CD4-positive, alpha-beta T cell treated with Interleukin-17A for 4 hours (primary cell): Measurements from ENCODE around the gene CASP8.

Source experiments
- DNase-seq: peaks from one replicate; pipeline ENCODE4 v3.0.0-alpha.2; 2020; ENCODE audit warnings: mixed read lengths

Gene CASP8

GRCh38 chr2:201244829-201245228 lies 15.5 kb upstream of the CASP8 start:
- no peak for DNase-seq

- no peak for DNase-seq
These were observed 14.1 kb upstream of the CASP8 start for GRCh38 chr2:201246280-201246679.

GRCh38 chr2:201248288-201248844 lies 12.0 kb upstream of the CASP8 start:
- DNase-seq: no peak

GRCh38 chr2:201249889-201250288 lies 10.4 kb upstream of the CASP8 start:
- no peak for DNase-seq

GRCh38 chr2:201250741-201251140 lies 9.6 kb upstream of the CASP8 start:
- no peak for DNase-seq

GRCh38 chr2:201254081-201254730 lies 6.1 kb upstream of the CASP8 start:
- DNase-seq: peak; percentile 30

GRCh38 chr2:201255408-201256033 lies 4.8 kb upstream of the CASP8 start:
- no peak for DNase-seq

GRCh38 chr2:201256082-201256481 lies 4.3 kb upstream of the CASP8 start:
- DNase-seq: no peak

GRCh38 chr2:201257381-201257955 lies 2.9 kb upstream of the CASP8 start:
- DNase-seq: peak; percentile 64

GRCh38 chr2:201257956-201258665 lies 2.2 kb upstream of the CASP8 start:
- DNase-seq: peak; percentile 96

GRCh38 chr2:201258666-201259615 lies 1.4 kb upstream of the CASP8 start:
- no peak for DNase-seq

- DNase-seq: peak; percentile 77
These were observed 1.1 kb downstream of the CASP8 start for GRCh38 chr2:201261471-201261870.

- DNase-seq: no peak
These were observed 1.6 kb downstream of the CASP8 start for GRCh38 chr2:201261906-201262305.

GRCh38 chr2:201262718-201263117 lies 2.4 kb downstream of the CASP8 start:
- peak; percentile 42 for DNase-seq

- DNase-seq: peak; percentile 34
These were observed 3.4 kb downstream of the CASP8 start for GRCh38 chr2:201263779-201264178.

- DNase-seq: no peak
These were observed 4.3 kb downstream of the CASP8 start for GRCh38 chr2:201264472-201265173.

GRCh38 chr2:201266629-201267028 lies 6.3 kb downstream of the CASP8 start:
- no peak for DNase-seq

- no peak for DNase-seq
These were observed 7.1 kb downstream of the CASP8 start for GRCh38 chr2:201267278-201268030.

GRCh38 chr2:201269764-201270163 lies 9.4 kb downstream of the CASP8 start:
- no peak for DNase-seq

- no peak for DNase-seq
These were observed 10.1 kb downstream of the CASP8 start for GRCh38 chr2:201270293-201271001.
